Activated T-helper 1 cell treated with anti-CD3 and anti-CD28 coated beads, Interleukin-2, amount 50 U/mL, for 16 hours (primary cell): ENCODE measurements around the gene MUS81.
A peak's percentile ranks its signal among the peaks of the same experiment; 100 is the strongest.
"Not testable (repeated sequence)": the region's sequence is repeated elsewhere in the genome, so short reads cannot be mapped to it uniquely, and the experiment has no call there.

ENCODE experiments used
- DNase-seq, 2 donors: peaks; one replicate each; pipeline ENCODE4 v3.0.0-alpha.2; 2020; ENCODE audit warnings: low read depth in 1 of 2, low spot score in 1 of 2

Gene MUS81, protein sequence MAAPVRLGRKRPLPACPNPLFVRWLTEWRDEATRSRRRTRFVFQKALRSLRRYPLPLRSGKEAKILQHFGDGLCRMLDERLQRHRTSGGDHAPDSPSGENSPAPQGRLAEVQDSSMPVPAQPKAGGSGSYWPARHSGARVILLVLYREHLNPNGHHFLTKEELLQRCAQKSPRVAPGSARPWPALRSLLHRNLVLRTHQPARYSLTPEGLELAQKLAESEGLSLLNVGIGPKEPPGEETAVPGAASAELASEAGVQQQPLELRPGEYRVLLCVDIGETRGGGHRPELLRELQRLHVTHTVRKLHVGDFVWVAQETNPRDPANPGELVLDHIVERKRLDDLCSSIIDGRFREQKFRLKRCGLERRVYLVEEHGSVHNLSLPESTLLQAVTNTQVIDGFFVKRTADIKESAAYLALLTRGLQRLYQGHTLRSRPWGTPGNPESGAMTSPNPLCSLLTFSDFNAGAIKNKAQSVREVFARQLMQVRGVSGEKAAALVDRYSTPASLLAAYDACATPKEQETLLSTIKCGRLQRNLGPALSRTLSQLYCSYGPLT

GRCh38 chr11:65860278-65861164, at the start of gene MUS81:
TSS of gene MUS81 (plus strand) at chr11:65860433. CDS start at chr11:65860754, 321 bp downstream.
- DNase-seq: peak; percentile 93 to 98

- DNase-seq: no peak
Observed at GRCh38 chr11:65811764-65812475, 48.3 kb upstream of the MUS81 start.

- DNase-seq: no peak
Observed at GRCh38 chr11:65814131-65814985, 45.9 kb upstream of the MUS81 start.

GRCh38 chr11:65814986-65815565, 45.2 kb upstream of the MUS81 start:
- no peak for DNase-seq

DNA sequence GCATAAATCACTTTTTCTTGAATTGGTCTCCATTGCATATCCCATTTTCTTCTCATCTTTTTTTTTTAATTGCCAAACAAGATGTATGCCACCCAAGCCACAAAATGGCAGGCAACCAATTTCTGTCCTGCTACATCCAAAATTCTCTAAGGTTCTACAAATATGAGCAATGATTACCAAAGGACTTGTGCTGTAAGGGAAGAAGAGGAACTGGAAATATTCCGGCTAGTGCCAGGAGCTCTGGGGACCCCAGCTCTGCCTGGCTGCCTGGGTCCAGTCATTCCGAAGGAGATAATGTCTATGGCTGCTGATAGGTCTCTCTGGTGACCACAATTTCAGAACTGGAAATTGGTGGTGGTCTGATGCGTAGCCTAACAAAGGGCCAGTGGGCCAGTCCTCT, 43.5 kb upstream of the MUS81 start:
- no peak for DNase-seq

GRCh38 chr11:65817312-65817834, 42.9 kb upstream of the MUS81 start:
- no peak for DNase-seq

DNA sequence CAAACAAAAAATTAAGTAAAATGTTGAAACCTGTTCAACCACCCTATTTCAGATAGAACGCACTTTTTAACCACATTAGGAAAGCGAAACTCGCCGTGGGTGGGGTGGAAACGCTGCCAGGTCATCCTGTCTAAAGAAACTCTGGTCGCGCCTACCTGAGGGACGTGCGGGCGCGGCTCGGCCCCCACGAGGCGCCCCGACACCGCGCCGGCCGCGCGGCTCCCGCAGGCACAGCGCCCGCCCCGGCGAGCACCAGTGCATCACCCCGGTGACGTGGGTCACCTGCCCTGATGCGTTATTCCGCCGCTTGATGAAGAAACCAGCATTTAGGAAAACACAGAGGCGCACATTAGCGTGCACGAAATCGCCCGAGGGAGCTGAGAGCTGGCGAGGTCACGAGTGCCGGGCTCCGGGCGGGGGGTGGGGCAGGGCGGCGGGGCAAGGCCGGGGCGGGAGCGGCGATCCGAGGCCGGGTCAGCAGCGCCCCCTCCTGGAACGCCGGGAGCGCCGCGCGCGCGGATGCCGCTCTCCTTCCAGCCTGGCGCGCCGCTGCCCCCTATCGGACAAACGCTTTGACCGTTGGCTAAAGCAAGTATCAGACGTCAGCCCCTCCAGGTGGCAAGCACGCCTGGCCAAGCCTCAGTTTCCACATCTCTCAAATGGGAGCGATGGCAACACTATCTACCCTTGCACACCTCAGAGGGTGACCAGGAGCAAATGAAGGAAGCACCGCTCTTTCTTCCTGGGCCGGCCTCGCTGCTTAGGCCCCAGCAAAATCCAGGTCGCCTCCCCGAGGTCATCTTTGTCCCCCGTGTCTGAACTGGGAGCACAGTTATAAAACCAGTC, 42.2 kb upstream of the MUS81 start:
- peak; percentile 93 to 94 for DNase-seq

DNA sequence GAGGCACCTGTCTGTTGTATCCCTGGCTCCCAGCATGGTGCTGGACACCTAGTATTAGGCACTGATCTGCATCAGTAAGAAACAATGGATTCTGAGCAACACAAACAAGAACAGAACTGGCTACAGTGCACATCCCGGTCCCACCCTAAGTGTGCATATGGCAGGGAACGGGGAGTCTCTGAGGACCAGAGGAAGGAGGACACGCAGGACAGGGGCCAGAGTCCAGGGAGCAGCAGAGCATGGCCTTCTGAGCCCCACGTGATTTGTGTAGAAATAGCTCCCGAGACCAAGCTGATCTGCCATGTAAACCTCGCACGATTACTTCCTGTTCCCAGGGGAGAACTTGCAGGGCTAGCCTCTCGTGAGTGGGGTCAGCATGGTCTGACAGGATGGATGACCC, 39.1 kb upstream of the MUS81 start:
- no peak for DNase-seq

DNA sequence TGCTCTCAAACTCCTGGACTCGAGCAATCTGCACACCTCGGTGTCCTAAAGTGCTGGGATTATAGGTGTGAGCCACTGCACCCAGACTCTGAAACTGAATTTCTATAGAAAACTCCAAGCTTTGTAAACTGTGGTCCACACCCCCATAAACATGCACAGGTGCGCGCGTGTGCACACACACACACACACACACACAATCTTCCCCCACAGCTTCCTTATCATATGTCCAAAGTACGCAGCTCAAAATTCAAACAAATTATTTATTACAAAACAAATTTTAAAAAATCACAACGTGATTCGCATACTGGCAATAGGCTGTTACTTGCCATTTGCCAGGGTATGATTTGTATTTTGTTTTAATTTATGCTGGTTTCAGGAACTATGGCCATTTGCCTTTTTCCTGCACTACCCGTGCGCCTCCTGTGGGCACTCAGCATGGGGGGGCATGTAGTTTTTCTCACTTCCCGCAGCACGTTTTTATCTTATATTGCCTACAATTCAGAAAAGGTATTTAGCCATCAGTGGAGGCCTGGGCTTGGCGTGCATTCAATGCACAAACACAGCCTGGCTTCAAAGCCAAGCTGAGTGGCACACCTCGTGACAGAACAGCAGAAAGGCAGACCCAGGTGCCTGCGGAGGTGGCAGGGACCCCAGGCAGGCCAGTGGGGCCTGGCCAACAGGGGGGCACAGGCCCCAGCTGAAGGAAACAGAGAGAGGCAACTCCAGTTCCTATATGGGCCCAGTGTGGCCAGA, 37.3 kb upstream of the MUS81 start:
- DNase-seq: no peak

GRCh38 chr11:65826984-65827735, 33.1 kb upstream of the MUS81 start:
- no peak for DNase-seq

DNA sequence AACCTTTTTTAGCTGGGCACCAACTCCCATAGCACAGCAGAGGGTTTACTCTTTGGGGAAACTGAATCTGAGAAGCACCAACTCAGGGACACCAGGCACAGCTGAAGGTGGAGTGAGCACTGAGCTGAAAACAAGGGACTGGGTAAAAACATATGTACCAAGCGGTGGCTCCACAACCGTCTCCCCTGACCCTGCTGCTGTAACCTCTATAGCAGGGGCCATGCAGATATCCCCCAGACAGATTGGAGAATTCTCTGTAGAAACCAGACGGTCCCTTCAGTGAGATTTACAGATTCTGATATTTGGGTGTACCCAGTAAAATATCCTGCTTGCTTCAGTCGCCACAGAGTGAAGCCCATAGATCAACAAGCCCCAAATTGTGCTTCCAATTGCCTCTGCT, 30.8 kb upstream of the MUS81 start:
- DNase-seq: no peak

GRCh38 chr11:65832231-65832630, 28.0 kb upstream of the MUS81 start:
- not testable (repeated sequence) for DNase-seq

DNA sequence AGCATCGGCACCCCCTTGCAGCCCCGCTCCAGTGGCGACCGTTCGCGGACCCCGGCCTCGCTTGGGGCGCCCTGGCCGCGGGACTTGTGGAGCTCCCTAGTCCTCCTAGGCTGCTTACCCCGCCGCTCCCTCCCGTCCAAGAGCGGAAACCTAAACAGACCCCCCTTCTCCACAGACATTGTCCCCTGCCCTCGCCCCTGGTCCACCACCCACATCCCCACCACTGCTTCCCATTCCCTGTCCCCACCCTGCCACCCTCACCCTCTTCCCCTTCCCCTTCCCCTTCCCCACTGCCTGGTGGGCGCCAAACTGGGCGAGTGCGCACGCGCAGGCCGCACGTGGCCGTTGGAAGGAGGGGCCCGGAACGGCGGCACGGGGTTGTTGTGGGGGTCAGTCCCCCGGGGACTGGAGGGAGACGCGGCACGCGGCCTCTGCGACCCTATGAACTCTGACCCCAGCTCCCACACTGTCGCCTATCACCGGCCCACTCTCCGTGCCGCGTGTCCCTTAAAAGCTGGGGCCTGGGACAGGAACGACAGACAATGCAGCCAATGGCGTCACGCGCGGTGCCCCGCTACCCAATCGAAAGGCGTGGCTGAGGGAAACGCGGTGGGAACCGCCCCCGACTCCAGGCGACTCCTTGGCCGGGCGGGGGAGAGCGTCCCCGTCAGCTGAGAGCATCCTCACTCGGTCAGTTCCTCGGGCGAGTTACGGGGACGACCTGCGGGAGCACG, 26.8 kb upstream of the MUS81 start, which contains the start of gene SNX32:
Gene SNX32, plus strand, starts transcription at position 667 of the 734 bp plus-strand sequence. CDS start 103 bp downstream, outside the sequence.
- DNase-seq: peak; percentile 89 to 92

DNA sequence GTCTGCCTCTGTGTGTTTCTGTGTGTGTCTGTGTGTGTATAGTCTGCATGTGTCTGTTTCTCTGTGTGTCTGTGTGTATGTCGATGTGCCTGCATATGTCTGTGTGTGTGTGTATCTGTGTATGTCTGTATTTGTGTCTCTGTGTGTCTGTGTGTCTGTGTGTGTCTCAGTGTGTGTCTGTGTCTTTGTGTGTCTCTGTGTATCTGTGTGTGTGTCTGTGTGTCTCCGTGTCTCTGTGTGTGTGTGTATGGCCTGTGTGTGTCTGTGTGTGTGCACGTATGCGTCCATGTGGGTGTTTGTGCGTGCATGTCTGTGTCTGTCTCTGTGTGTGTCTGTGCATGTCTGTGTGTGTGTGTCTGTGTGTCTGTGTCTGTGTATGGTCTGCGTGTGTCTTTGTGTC, 26.0 kb upstream of the MUS81 start:
- no peak for DNase-seq

DNA sequence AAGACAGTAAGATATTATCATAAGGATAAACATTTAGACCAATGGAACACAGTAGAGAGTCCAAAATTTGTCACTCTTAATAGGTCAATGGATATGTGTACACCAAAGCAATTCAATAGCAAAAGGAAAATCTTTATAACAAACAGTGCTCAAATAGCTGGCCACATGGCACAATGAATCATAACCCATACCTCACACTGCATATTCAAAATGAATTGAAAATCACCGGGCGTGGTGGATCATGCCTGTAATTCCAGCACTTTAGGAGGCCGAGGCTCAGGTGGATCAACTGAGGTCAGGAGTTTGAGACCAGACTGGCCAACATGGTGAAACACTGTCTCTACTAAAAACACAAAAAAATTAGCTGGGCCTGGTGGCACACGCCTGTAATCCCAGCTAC, 18.1 kb upstream of the MUS81 start:
- no peak for DNase-seq

DNA sequence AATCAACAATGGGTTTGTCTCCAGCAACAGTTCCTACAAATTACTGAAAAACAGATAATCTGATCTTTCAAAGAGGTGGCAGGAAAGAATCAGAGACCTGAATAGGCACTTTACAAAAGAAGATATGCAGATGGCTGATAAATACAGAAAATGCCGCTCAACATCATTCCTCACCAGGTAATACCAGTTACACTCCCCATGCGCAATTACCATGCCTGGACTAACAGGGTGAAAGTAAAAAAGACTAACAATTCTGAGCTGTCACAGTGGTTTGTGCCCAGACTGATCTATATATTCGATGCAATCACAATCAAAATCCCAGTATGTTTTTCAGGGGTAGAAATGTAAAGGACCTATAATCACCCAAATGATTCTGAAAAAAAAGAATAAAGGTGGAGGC, 16.4 kb upstream of the MUS81 start:
- DNase-seq: no peak
